ENCODE data around the gene PLCD1. TPM values are rescaled to one million over a fixed set of nuclear protein-coding genes. Genes with fewer than 3 reads are reported as not detected.

The PLCD1 gene
- total RNA-seq, 1 donor from 2014 or later = 16.7 TPM

GRCh38 chr3:37997342-37997741, 32.1 kb downstream of the PLCD1 start:
- H4K20me1 ChIP-seq (ENCODE audit: insufficient read depth, low read length) = no peaks in the 10 kb centered on the region
- Mint-ChIP-seq H3K4me1 (ENCODE audit: low read depth, unreplicated experiment) (peaks cover 1% of the 10 kb centered on the region), H3K27ac (ENCODE audit: unreplicated experiment) (no peak overlapping the region), H3K27me3 (ENCODE audit: low read depth, unreplicated experiment) (peaks cover 23% of the 10 kb centered on the region), H3K4me3 (ENCODE audit: unreplicated experiment) (no peak overlapping the region), H3K36me3 (ENCODE audit: low read depth, unreplicated experiment) (no peaks in the 10 kb centered on the region), H3K9me3 (ENCODE audit: unreplicated experiment) (peaks cover 2% of the 10 kb centered on the region)
- no peak overlapping the region for H3K4me2 ChIP-seq (ENCODE audit: low read length)
- H3K36me3 ChIP-seq (ENCODE audit: insufficient read depth, low read length) = no peaks in the 10 kb centered on the region
- H3K4me1 ChIP-seq (ENCODE audit: insufficient read depth, low read length) = peaks cover 12% of the 10 kb centered on the region
- H3K9me3 ChIP-seq (ENCODE audit: insufficient read depth, low read depth, low read length) = no peaks in the 10 kb centered on the region
- H3K27me3 ChIP-seq (ENCODE audit: insufficient read depth, low read length) = peaks cover 3% of the 10 kb centered on the region
- DNase-seq (ENCODE audit: low read depth) (no peak), FAIRE-seq (no peak)
- H3K4me3 ChIP-seq (ENCODE audit: insufficient read depth, low read depth, low read length) = no peak overlapping the region
- no peaks in the 10 kb centered on the region for H3K79me2 ChIP-seq (ENCODE audit: insufficient read depth, low read length)
- no peak overlapping the region for H2AFZ ChIP-seq (ENCODE audit: low read depth, low read length)
- H3K27ac ChIP-seq (ENCODE audit: low read depth, low read length) = no peak overlapping the region
- H3K9ac ChIP-seq (ENCODE audit: low read length) = no peak overlapping the region
- TF ChIP-seq EZH2 (IDR thresholded peaks at IDR 0.05; ENCODE audit: insufficient read depth, low read length) (no peak), CTCF (IDR thresholded peaks at IDR 0.05; ENCODE audit: insufficient read depth, low read depth, low read length) (no peak)

GRCh38 chr3:37996785-37997301, 32.6 kb downstream of the PLCD1 start:
- TF ChIP-seq EZH2 (IDR thresholded peaks at IDR 0.05; ENCODE audit: insufficient read depth, low read length) = no peak
- peak; percentile 96 for TF ChIP-seq CTCF (IDR thresholded peaks at IDR 0.05; ENCODE audit: insufficient read depth, low read depth, low read length)
- H3K27ac ChIP-seq (ENCODE audit: low read depth, low read length) = no peak overlapping the region
- H3K4me1 ChIP-seq (ENCODE audit: insufficient read depth, low read length) = peaks cover 12% of the 10 kb centered on the region
- Mint-ChIP-seq H3K27me3 (ENCODE audit: low read depth, unreplicated experiment) (peaks cover 28% of the 10 kb centered on the region), H3K4me1 (ENCODE audit: low read depth, unreplicated experiment) (peaks cover 1% of the 10 kb centered on the region), H3K27ac (ENCODE audit: unreplicated experiment) (peak overlapping the region; percentile 48), H3K4me3 (ENCODE audit: unreplicated experiment) (peak overlapping the region; percentile 16), H3K36me3 (ENCODE audit: low read depth, unreplicated experiment) (no peaks in the 10 kb centered on the region), H3K9me3 (ENCODE audit: unreplicated experiment) (peaks cover 2% of the 10 kb centered on the region)
- peak; percentile 57 for DNase-seq (ENCODE audit: low read depth)
- no peaks in the 10 kb centered on the region for H3K9me3 ChIP-seq (ENCODE audit: insufficient read depth, low read depth, low read length)
- no peak overlapping the region for H3K4me3 ChIP-seq (ENCODE audit: insufficient read depth, low read depth, low read length)
- no peaks in the 10 kb centered on the region for H4K20me1 ChIP-seq (ENCODE audit: insufficient read depth, low read length)
- no peaks in the 10 kb centered on the region for H3K79me2 ChIP-seq (ENCODE audit: insufficient read depth, low read length)
- peak; percentile 23 for FAIRE-seq
- no peak overlapping the region for H3K9ac ChIP-seq (ENCODE audit: low read length)
- H3K4me2 ChIP-seq (ENCODE audit: low read length) = no peak overlapping the region
- peaks cover 5% of the 10 kb centered on the region for H3K27me3 ChIP-seq (ENCODE audit: insufficient read depth, low read length)
- no peak overlapping the region for H2AFZ ChIP-seq (ENCODE audit: low read depth, low read length)
- no peaks in the 10 kb centered on the region for H3K36me3 ChIP-seq (ENCODE audit: insufficient read depth, low read length)
